Measurements from ENCODE around the gene MYEOV.

MYEOV gene

GRCh38 chr11:69287968-69288882, 5.7 kb upstream of the MYEOV start:
- no peak for DNase-seq

- no peak for DNase-seq
Measured at GRCh38 chr11:69288883-69289242, 5.1 kb upstream of the MYEOV start.

GRCh38 chr11:69290806-69291205, 3.1 kb upstream of the MYEOV start:
- DNase-seq, result no peak

GRCh38 chr11:69291459-69292110, 2.4 kb upstream of the MYEOV start:
- no peak for DNase-seq

GRCh38 chr11:69292221-69292648, 1.7 kb upstream of the MYEOV start:
- DNase-seq, result peak in 1 of 2 experiments; percentile 21

- DNase-seq, result peak in 1 of 2 experiments; percentile 68
Measured at GRCh38 chr11:69293087-69293486, 868 bp upstream of the MYEOV start.

- DNase-seq, result no peak
Measured at GRCh38 chr11:69294571-69295078, 670 bp downstream of the MYEOV start.

- no peak for DNase-seq
Measured at GRCh38 chr11:69295079-69295994, 1.4 kb downstream of the MYEOV start.

- DNase-seq, result peak in 1 of 2 experiments; percentile 55
Measured at GRCh38 chr11:69295995-69296889, 2.3 kb downstream of the MYEOV start.

GRCh38 chr11:69296890-69297786, 3.2 kb downstream of the MYEOV start:
- peak; percentile 96 to 100 for DNase-seq

GRCh38 chr11:69297787-69298266, 3.9 kb downstream of the MYEOV start:
- peak in 1 of 2 experiments; percentile 76 for DNase-seq

- DNase-seq, result peak; percentile 87 to 98
Measured at GRCh38 chr11:69298267-69299022, 4.5 kb downstream of the MYEOV start.

- DNase-seq, result peak in 1 of 2 experiments; percentile 80
Measured at GRCh38 chr11:69299023-69299461, 5.1 kb downstream of the MYEOV start.

- no peak for DNase-seq
Measured at GRCh38 chr11:69299572-69299971, 5.6 kb downstream of the MYEOV start.

- peak in 1 of 2 experiments; percentile 35 for DNase-seq
Measured at GRCh38 chr11:69300120-69301060, 6.4 kb downstream of the MYEOV start.

- DNase-seq, result no peak
Measured at GRCh38 chr11:69301081-69301454, 7.1 kb downstream of the MYEOV start.

GRCh38 chr11:69301455-69302401, 7.8 kb downstream of the MYEOV start:
- peak; percentile 98 to 99 for DNase-seq

Data from SW 1271 (cell line).